HG03439 (cell line): ENCODE results near the gene KANK2.
A peak's percentile ranks its signal among the peaks of the same experiment; 100 is the strongest.
"Not testable (repeated sequence)": the region's sequence is repeated elsewhere in the genome, so short reads cannot be mapped to it uniquely, and the experiment has no call there.

Experiments used
- ATAC-seq: cut with Tn5 transposase; IDR thresholded peaks from one replicate; pipeline ENCODE4 v1.9.1; 2021; ENCODE audit warnings: mild to moderate bottlenecking, moderate library complexity; ENCODE audit not compliant: unreplicated experiment

KANK2 gene

DNA sequence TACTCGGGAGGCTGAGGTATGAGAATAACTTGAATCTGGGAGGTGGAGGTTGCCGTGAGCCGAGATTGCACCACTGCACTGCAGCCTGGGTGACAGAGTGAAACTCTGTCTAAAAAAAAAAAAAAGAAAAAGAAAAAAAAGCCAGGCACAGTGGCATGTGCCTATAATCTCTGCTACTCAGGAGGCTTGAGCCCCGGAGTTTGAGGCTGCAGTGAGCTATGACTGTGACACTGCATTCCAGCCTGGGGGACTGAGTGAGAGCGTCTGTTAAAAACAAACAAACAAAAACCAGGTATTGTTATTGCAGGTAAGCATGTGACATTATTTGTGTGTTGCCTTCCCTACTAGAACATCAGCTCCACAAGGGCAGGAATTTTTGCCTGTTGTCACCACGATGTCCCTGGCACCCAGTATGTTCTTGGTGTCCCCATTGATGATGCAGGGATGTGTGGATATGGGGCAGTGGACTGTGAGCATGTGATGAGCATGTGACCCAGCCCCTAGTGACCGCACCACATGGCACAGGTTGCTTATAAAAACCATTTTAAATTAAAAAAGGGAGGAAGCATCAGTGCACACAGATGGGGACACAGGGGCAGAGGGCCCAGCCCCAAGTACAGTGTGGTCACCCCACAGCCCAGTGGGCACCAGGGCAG lies 1.6 kb upstream of the KANK2 start:
- no peak for ATAC-seq

DNA sequence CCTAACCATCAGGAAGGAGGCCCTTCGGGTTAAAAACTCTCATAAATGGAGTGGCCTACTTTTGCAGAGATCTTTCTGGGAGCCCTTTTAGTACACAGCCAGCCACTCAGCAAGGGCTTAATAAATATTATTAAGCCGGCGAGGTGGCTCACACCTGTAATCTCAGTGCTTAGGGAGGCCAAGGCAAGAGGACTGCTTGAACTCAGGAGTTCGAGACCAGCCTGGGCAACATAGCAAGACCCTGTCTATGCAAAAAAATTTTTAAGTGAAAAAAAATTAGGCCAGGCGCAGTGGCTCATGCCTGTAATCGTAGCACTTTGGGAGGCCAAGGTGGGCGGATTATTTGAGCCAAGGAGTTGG lies 810 bp upstream of the KANK2 start:
- no peak for ATAC-seq

DNA sequence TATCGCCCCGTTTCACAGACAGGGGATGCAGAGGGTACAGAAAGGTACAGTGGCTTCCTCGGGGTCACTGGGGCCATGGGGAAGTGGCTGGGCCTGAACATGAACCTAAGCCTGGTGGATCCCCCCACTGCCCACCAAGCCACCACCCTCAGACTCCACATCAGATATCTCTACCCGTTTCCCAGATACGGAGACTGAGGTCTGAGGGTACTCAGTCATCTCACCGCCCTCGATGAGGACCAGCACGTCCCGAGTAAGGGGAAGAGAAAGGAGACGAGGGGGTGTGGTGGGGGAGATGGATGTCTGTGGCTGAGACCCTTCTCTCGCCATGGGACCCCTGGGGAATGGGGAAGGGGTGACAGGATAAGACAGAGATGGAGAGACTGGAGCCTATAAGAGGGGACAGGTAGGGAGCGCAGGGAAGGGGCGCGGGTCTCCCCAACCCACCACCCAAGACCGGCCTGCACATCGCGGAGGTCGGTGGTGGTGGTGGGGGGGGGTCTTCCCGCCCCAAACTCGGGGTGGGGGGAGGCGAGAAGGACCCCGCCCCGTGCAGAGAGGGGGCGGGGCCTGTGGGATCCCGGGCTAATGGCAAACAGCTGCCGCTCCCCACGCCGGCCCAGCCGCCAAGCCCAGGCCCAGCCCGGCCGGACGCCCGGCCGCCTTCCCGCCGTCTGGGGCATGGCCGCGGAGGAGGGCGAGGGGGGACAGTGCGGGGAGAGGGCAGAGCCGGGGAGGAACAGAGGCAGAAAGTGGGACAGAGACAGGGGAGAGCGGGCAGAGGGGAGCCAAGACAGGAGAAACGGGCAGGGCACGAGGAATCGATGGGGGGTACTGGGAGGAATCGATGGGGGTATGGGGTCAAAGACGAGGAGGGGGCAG lies 698 bp downstream of the KANK2 start:
- no peak for ATAC-seq

DNA sequence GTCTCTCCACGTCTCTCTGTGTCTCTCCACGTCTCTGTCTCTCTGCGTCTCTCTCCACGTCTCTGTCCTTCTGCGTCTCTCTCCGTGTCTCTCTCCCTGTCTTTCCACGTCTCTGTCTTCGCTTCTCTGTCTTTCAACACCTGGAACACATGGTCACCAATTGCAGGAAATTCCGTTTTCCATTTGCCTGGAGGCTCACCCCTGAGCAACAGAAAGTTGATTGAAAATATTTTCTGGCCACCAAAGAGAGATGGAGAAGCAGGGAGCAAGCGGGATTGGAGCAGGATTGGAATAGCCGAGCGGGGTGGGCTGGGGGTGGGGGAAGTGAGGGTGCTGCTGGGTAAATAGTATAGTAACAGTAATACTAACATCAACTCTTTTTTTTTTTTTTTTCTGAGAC lies 1.7 kb downstream of the KANK2 start:
- no peak for ATAC-seq

DNA sequence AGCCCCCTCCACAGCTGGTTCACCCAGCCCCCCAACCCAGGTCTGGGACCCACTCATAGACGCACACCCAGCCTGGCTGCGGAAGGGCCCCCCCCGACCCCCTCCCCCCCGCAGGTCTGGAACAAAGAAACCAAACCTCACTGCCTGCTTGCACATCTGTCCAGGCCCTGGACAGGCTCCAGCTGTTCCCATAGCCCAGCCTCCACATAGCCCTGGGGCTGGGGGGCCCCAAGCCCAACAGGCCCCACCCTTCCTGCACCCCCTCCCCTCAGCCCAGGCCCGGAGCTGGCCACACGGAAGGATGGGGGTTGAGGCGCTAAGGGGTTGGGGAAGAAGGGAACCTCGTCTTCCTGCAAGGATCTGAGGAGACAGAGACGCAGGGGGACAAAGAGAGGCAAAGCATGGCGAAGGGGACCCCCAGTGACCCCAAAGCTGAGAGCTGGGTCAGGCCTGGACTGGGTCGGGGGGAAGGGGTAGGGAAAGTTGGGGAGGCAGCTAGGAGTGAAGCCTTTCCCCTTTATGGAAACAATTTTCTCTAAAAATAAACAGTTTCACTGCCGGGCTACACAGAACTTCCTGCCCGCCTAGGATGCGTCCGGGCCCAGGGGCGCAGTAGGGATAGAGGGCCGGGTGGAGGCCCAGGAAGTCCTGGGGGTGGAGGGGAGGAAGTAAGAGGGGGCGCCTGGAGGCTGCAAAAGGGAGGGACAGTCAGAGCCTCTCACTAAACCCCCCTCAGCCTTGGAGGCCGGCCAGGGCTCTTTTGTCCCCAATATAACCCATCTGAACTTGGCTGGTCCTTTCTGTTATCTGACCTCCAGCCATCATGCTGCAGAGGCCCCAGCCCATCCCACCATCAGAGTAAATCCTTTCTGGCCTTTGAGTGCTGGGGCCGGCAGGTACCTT lies 2.4 kb downstream of the KANK2 start:
- no peak for ATAC-seq

DNA sequence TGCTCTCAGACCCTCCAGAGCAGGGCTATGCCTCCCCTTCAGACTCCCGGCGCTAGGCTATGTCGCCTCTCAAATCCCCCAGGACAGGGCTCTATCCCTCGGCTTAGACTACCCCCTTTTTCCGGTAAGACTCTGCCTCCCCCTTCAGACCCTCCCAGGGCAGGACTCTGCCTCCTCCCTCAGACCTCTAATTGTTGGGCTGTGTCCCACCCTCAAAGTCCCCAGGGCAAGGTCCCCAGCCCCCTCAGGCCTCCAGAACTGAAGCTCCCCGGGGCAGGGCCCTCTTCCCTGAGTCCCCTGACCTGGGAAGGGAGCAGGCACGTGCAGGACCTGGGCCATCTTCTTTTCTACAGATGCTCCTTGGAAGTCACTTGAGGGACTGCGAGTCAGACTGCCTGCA lies 3.2 kb downstream of the KANK2 start:
- ATAC-seq, result no peak

DNA sequence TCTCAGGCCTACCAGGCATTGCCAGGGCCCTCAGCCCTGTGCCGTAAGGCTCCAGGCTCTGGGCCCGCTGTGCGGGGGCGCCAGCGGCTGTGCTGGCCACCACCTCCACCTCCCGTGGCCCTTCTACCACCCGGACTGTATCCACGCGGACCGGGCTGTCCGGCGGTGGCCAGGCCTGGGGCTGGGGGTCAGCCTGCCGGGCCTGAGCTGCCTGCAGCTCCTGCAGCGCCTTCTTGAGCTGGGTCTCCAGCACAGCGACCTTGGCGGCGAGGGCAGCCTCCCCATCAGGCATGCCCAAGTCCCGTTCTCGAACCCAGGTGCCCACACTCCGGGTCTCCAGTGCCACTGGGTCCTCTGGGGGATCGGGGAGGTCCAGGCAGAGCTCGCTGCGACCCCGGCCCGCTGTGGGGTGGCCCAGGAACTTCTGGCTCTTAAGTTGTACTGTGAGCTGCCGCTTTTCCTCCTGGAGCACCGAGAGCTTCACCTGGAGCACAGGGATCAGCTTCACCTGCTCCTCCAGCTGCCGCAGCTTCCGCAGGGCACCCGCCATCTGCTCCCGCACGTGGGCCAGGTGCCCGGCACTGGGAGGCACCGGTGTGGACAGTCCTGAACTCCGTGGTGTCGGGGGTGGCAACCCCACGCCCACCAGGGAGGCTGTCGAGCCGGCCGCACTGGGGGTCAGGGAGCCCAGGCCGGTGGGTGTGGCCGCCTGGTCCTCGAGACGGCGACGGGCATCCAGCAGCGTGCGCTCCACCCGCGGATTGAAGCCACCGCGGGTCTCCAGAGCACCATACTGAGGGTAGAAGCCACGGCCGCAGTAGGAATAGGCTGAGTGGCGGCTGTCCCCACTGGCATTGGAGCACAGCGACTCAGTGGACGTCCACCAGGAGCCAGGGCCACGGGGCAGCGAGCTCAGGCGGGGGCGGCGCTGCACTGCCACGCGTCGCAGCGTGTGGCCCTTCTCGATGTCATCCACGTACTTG lies 4.1 kb downstream of the KANK2 start:
- no peak for ATAC-seq

DNA sequence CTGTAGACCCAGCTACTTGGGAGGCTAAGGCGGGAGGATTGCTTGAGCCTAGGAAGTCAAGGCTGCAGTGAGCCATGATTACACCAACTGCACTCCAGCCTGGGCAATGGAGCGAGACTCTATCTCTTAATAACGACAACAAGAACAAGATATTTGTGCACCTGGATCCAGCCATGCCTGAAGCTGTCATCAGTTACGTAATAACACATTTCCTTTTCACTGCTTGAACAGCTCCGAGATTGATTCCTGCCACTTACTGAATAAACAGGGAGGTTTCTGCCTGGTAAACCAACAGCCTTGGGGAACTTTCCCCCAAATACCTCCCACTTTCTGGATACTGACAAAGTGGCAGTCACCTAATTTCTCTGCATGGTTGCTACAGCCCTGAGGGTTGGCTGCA lies 5.4 kb downstream of the KANK2 start:
- ATAC-seq, result no peak

DNA sequence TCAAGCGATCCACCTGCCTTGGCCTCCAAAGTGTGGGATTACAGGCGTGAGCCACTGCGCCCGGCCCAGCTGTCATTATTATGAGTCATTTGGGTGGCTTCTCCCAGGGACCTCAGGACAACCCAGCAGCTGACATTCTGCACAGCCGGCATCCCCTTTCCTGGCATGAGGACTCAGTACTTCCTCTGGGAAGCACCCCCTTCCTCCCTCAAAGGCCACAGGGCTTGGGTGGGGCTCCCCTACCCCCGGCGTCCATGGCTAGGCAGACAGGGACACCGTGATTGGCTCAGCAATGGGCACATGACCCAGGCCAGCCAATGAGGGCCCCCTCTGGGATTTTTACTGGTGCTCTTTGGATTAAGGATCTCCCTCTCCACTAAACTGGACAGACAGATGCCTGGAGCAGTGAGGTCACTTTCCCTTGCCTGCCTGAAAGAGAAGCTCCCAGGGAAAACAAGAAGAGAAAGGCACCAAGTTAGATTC lies 6.0 kb downstream of the KANK2 start:
- no peak for ATAC-seq

DNA sequence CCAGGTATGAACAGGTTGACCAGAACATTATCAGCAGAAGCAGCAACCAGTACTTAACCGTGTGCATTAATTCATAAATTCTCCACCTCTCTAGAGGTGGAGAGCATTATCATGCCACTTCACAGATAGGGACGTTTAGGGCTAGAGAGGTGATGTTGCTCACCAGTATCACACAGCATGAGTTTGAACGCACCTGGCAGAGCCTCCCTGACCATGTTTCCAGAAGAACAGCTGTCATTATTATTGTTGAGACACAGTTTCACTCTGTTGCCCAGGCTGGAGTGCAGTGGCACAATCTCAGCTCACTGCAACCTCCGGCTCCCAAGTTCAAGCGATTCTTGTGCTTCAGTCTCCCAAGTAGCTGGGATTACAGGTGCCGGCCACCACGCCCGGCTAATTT lies 6.8 kb downstream of the KANK2 start:
- no peak for ATAC-seq

DNA sequence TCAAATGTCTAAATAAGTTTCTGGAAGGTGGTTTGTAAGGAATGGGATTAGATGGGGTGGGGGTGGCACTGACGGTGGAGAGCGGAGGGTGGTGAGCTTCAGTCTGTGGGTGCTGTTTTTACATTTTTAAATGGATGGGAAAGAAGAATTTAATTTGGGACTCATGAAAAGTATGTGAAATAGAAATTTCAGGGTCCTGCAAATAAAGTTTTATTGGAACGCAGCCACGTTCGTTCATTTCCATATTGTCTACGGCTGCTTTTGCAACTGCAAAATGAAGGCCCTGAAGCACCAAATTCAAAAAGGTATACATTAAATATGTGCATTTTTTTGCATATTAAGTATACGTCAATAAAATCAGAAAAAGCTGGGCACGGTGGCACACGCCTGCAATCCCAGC lies 9.9 kb downstream of the KANK2 start:
- no peak for ATAC-seq

DNA sequence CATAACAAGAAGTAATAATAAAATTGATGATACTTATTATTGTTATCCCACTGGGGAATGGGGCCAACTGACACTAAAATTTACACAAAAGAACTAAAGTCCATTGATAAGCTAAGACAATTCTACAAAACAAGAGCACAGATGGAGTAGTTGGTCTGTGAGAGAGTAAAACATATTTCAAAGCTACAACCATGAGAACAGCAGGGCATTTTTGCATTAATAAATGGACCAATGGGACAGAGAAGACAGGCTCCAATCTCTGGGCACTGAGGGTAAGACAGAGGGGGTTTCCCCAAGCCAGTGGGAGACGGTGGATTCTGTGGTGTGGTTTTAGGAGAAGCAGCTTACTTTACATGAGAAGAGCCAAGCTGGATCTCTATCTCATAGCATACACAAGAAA lies 14.4 kb downstream of the KANK2 start:
- ATAC-seq, result no peak

DNA sequence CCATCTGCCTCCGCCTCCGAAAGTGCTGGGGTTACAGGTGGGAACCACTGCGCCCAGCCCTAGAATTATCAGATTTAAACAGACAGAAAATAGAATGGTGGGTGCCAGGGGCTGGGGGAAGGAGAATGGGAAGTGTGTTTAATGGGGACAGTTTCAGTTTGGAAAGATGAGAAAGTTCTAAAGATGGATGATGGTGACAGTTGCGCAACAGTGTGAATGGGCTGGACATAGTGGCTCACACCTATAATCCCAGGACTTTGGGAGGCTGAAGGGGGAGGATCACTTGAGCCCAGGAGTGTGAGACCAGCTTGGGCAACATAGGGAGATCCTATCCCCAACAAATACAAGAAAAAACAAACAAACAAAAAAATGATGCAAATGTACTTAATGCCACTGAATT lies 15.9 kb downstream of the KANK2 start:
- ATAC-seq, result no peak

DNA sequence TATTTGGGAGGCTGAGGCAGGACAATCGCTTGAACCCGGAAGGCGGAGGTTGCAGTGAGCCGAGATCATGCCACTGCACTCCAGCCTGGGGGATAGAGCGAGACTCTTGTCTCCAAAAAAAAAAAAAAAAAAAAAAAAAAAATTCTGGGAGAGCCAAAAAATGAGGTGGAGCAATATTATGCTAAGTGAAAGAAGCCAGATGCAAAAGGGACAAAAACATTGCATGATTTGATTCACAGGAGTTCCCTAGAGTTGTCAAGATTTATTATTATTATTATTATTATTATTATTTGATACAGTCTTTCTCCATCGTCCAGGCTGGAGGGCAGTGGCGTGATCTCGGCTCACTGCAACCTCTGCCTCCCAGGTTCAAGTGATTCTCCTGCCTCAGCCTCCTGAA lies 16.4 kb downstream of the KANK2 start:
- ATAC-seq, result not testable (repeated sequence)

DNA sequence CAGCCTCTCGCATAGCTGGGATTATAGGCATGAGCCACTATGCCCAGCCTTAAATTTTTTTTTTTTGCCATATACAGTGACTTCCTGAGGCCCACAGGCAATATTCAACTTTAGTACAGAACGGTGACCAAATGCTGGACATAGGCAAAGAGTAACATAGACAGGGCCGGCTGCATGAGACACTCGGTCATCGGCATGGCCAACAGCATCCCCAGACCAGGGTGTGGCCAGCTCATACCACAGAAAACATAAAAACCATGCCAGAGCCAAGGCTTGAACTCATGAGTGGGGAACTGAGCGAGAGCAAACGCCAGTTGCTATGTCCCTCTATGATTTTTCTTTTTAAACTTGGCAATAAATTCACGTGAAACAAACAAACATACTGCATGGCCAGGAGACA lies 17.0 kb downstream of the KANK2 start:
- ATAC-seq, result peak; percentile 11

DNA sequence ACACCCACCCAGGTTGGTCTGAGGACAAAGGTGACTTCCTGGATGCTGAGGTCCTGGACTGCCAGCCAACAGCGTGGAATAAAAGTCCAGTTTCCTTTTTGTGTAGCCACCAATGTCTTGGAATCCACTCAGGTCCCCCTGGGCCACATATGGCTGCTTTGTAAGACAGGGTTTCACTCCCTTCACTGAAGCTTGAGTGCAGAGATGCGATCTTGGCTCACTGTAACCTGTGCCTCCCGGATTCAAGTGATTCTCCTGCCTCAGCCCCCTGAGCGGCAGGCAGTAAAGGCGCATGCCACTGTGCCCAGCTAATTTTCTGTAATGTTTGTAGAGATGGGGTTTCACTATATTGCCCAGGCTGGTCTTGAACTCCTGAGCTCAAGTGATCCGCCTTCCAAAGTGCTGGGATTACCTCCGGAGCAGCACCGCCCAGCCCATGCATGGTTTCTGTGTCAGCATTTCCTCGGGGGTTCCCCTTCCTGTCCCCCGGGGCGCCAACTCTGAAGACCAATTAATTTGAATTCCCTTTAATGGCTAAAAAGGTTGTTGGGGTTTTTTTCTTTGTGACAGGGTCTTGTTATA lies 17.5 kb downstream of the KANK2 start:
- peak; percentile 62 for ATAC-seq

DNA sequence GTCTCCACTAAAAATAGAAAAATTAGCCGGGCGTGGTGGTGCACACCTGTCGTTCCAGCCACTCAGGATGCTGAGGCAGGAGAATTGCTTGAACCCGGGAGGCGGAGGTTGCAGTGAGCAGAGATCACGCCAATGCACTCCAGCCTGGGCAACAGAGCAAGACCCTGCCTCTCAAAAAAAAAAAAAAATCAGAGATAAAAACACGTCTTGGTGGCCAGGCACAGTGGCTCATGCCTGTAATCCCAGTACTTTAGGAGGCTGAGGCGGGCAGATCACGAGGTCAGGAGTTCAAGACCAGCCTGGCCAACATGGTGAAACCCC lies 18.2 kb downstream of the KANK2 start:
- not testable (repeated sequence) for ATAC-seq

DNA sequence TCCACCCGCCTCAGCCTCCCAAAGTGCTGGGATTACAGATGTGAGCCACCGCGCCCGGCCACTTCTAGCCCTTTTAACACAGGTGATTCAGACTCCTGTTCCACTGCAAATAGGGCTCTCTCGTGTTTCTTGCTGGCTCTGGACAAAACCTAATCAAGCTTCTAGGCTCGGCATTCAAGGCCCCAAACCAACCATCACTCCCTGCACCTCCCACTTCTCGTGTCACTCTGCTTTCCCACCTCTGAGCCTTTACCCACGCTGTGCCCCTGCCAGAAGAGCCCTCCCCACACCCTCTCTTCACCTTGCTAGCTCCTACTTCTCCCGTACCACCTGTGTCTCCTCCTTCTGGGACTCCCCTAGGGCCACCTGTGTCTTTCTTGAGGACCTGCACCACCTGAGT lies 19.8 kb downstream of the KANK2 start:
- no peak for ATAC-seq

DNA sequence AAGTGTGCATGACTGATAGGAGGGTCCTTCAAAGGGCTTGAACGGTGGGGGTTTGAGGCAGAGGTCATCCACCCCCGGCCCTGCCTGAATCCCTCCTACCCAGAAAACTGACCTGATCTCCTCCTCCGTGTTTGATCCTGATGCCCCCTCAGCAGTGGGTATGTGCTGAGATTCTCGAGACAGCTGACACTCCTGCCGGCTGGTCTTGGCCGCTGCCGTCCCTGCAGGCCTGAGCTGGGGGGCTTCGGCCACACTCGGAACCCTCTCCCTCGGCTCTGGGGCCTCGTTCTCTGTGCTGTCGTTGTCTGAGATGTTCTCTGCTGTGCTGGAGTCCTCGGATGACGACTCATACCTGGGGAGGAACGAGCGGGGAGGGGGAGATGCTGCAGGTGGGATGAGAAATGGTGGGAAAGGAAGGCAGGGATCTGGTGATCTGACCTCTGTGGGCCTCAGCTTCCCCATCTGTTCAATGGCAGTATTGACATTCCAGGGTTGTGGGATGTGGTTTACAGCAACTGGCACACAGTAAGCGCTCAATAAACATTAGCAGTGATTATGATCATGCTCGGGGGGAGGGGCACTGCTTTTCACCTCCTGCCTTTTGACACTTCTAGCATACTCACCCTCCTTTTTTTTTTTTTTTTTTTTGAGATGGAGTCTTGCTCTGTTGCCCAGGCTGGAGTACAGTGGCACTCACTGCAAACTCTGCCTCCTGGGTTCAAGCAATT lies 20.7 kb downstream of the KANK2 start:
- no peak for ATAC-seq
